GM12864 (cell line): ENCODE measurements around the gene PLA2G6.

Source experiments
- DNase-seq: peaks from one replicate; pipeline ENCODE4 v3.0.0-alpha.2; 2011; ENCODE audit warnings: low read depth
- H3K4me3 ChIP-seq: 2 replicates; pipeline ENCODE4 v1.5.1; 2011; ENCODE audit warnings: mild to moderate bottlenecking, low read depth, low read length, control low read depth
- TF ChIP-seq, protein P1 (sequence below): IDR thresholded peaks from 2 replicates; pipeline ENCODE4 v1.5.1; 2011; ENCODE audit warnings: low read depth, mild to moderate bottlenecking, moderate library complexity, low read length, control low read depth, inconsistent platforms; ENCODE audit errors: missing control alignments

The PLA2G6 gene

DNA sequence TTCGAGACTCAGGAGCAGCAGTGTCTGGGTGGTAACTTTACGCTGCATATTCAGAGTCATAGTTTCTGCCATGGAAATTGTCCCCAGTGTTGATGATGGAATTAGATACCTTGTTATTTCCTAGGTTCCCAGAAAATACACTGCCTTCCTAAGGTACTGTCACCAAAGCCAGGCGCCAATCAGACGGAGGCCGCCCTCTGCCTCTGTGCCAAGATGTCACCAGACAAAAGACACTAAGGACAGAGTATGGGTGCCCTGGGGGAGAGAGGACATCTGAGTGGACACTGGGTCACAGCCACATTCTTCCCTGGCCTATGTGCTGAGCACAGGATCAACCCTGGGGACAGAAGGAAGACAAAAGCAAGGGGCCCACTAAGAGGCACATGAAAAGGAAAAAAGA, 11.2 kb downstream of the PLA2G6 start:
- TF ChIP-seq, protein P1, sequence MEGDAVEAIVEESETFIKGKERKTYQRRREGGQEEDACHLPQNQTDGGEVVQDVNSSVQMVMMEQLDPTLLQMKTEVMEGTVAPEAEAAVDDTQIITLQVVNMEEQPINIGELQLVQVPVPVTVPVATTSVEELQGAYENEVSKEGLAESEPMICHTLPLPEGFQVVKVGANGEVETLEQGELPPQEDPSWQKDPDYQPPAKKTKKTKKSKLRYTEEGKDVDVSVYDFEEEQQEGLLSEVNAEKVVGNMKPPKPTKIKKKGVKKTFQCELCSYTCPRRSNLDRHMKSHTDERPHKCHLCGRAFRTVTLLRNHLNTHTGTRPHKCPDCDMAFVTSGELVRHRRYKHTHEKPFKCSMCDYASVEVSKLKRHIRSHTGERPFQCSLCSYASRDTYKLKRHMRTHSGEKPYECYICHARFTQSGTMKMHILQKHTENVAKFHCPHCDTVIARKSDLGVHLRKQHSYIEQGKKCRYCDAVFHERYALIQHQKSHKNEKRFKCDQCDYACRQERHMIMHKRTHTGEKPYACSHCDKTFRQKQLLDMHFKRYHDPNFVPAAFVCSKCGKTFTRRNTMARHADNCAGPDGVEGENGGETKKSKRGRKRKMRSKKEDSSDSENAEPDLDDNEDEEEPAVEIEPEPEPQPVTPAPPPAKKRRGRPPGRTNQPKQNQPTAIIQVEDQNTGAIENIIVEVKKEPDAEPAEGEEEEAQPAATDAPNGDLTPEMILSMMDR: no peak
- no peak for DNase-seq
- H3K4me3 ChIP-seq: no peak overlapping the region

DNA sequence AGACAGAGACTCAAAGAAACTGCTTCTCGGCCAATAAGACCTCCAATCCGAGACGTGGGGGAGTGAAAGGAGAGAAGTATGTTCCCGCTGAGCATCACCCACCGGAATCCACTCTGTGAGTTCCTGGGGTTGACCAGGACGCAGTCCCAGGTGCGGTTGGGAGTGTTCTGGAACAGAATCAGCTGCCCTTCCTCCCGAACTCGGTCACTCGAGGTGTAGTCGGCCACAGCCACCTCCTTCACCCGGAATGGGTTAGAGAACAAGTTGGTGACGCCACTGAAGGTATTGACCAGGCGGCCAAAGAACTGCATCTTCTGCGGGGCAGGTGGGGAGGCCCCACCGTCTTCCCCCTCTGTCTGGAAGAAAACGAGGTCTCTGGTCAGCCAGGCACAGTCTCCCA, 12.5 kb downstream of the PLA2G6 start:
- H3K4me3 ChIP-seq: no peak overlapping the region
- TF ChIP-seq, protein P1: no peak
- DNase-seq: no peak

DNA sequence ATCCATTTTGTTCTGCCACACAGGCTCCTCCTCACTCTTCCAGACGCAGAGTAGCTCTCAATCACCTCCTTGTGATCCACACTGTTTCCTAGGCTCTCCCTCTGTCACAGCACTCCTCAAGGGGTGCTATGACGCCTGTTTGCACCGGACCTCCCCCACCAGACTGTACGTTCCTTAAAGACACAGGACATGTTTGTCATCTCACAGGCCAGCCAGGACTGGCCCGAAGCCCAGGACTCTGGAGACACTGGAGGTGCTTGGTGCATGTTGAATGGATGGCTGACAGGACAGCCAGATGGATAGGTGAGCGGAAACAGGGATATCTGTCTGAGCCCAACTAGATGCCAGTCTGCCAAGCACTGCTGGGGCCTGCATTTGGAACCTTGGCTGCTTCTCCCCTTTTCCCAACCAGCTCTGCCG, 13.6 kb downstream of the PLA2G6 start:
- H3K4me3 ChIP-seq: no peak overlapping the region
- TF ChIP-seq, protein P1: no peak
- no peak for DNase-seq

DNA sequence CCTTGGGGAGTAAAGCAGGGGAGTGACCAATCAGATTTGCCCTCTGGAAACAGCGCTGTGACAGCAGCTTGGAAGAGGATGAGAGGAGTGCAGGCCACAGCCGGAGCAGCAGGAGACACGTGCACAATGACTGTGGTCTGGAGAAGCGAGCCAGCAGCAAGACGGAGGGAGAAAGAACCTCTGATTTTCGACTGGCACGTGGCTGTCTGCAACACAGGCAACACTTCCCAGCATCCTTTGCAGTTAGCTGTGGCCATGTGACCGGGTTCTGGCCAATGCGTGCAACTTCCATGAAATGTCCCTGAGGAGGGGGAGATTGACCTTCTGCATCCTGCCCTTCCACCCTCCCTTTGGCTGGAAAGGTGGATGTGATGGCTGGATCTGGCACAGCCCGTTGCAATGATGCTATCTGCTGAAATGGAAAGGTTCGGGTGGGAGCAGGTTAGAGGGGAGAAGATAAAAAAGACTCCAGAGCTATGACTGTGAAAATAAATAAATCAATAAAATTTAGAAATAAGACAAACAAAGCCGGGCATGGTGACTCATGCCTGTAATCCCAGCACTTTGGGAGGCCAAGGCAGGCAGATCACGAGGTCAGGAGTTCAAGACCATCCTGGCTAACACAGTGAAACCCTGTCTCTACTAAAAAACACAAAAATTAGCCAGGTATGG, 15.6 kb downstream of the PLA2G6 start:
- DNase-seq: no peak
- TF ChIP-seq, protein P1: no peak
- H3K4me3 ChIP-seq: no peak overlapping the region

DNA sequence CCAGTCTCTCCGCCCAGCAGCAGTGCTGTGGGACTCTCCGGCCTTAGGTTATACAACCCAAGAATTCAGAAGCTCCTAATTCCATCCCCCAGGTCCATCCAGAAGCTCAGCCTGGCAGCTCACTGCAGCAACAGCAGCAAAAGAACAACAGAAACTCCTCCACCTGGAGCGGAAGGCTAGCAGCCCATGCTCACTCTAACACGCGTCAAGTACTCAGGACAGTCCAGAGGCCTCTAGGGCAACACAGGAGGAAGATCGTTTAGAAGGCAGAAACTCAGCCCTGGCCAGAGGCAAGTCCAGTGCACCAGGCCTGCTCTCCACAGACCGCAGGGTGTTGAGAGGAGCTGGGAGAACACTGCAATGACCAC, 17.1 kb downstream of the PLA2G6 start:
- H3K4me3 ChIP-seq: no peak overlapping the region
- TF ChIP-seq, protein P1: no peak
- DNase-seq: no peak

DNA sequence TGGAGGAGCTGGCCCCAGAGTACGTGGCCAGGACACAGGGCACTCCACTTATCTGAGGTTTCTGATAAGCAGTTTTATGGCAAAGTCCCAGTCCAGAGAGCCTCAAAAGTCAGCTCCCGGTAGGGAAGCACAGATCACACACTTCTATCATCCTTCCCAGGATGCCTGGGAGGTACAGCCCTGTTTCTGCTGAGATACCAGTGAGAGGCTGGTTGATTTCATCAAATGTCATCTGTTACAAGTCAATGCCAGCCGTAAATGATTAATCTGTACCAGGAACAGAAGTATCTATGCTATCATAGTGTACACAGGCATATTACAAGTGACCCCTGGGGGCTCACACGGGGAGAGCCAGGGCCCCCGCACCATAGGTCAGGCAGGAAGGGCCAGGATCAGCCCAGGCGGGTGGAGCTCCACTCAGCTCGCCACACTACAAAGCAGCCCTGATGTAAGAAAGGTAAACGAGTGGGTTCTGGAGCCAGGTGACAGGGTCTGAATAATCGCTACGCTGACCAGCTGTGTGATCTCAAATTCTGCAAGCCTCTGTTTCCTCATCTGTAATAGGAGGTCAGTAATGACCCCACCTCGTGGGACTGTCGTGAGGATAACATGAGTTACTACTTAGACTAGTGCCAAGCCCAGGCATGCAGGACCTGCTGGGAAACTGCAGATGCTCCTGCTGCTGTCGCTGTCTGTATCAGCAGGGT, 17.6 kb downstream of the PLA2G6 start:
- TF ChIP-seq, protein P1: no peak
- DNase-seq: no peak
- no peak overlapping the region for H3K4me3 ChIP-seq
